Mucosa of stomach (tissue), 1 donor: ENCODE measurements around the gene GPR39.

Experiments used
- H3K27me3 ChIP-seq: one replicate; pipeline ENCODE4 v1.7.0; 2013; ENCODE audit warnings: mild to moderate bottlenecking, low read length; ENCODE audit not compliant: control insufficient read depth, insufficient read depth
- H3K36me3 ChIP-seq: one replicate; pipeline ENCODE4 v1.7.0; 2013; ENCODE audit warnings: low read length; ENCODE audit not compliant: control insufficient read depth, insufficient read depth
- H3K4me1 ChIP-seq: one replicate; pipeline ENCODE4 v1.7.0; 2013; ENCODE audit warnings: mild to moderate bottlenecking, low read length; ENCODE audit not compliant: control insufficient read depth, insufficient read depth
- H3K4me3 ChIP-seq: one replicate; pipeline ENCODE4 v1.7.0; 2013; ENCODE audit warnings: low read length
- H3K9ac ChIP-seq: one replicate; pipeline ENCODE4 v1.7.0; 2013; ENCODE audit warnings: mild to moderate bottlenecking, low read length, moderate library complexity
- H3K9me3 ChIP-seq: one replicate; pipeline ENCODE4 v1.7.0; 2013; ENCODE audit warnings: mild to moderate bottlenecking, low read length, moderate library complexity; ENCODE audit not compliant: control insufficient read depth
- donor health status: Pancreatic carcinoma.

GPR39 gene

DNA sequence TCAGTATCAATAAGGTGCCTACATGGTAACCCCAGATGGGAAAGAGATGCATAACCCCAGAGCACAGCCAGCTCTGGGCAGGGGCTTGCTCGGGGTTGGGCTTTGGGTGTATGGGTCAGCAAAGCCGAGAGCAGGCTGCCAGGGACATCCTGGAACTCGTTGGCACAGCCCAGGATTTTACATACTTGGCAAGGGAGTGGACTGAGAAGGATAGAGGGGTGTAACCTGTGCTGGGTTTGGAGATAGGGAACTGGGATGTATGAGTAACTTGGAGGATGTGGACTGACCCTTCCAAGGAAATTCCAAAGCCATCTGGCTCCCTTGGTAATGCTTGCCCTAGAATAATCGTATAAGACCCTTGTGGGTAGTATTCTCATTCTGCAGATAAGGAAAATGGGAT lies 44.2 kb downstream of the GPR39 start:
- Histone ChIP-seq H3K4me1 (no peaks in the 10 kb centered on the region), H3K9ac (no peak overlapping the region), H3K36me3 (no peaks in the 10 kb centered on the region), H3K9me3 (no peaks in the 10 kb centered on the region), H3K4me3 (no peak overlapping the region), H3K27me3 (no peaks in the 10 kb centered on the region)

- Histone ChIP-seq H3K9me3 (peaks cover 4% of the 10 kb centered on the region), H3K4me3 (no peak overlapping the region), H3K4me1 (no peaks in the 10 kb centered on the region), H3K36me3 (no peaks in the 10 kb centered on the region), H3K27me3 (no peaks in the 10 kb centered on the region), H3K9ac (no peak overlapping the region)
Measured at GRCh38 chr2:132462236-132462635, 45.6 kb downstream of the GPR39 start.

DNA sequence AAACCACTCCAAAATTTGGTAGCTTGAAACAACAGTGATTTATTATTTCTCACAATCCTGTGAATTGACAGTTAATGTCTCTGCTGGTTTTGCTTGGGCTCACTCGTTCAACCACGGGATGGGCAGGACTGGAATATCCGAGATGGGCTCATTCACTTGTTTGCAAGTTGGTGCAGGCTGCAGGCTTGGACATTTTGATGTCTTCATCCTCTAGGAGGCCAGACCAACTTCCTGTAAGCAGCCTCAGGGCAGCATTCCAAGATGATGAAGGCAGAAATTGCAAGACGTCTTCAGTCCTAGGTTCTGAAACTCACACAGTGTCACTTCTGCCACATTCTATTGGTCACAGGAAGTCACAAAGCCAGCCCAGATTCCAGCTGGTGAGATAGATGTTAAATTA lies 47.1 kb downstream of the GPR39 start:
- Histone ChIP-seq H3K36me3 (no peaks in the 10 kb centered on the region), H3K27me3 (no peaks in the 10 kb centered on the region), H3K4me1 (no peaks in the 10 kb centered on the region), H3K4me3 (no peak overlapping the region), H3K9ac (no peak overlapping the region), H3K9me3 (peaks cover 4% of the 10 kb centered on the region)

DNA sequence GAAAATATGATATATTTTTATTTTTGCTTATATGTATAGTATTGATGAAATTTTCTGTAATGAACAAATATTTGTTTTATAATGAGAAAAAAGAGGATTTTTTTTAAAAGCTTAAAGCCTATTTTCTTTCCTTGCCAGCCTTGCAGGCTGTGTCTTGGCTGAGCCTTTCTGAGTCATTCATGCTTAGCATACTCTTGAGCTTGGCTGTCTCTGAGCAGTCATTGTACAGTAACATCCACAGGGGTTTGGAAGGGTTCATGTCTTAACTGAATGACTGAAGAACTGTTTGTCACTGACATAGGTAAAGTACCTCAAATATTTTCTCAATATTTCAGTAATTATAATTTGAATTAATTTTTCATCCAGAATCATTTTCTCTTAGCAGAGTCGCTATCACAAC lies 49.3 kb downstream of the GPR39 start:
- Histone ChIP-seq H3K36me3 (no peaks in the 10 kb centered on the region), H3K4me1 (no peaks in the 10 kb centered on the region), H3K27me3 (no peaks in the 10 kb centered on the region), H3K9me3 (peaks cover 4% of the 10 kb centered on the region), H3K4me3 (no peak overlapping the region), H3K9ac (no peak overlapping the region)

- Histone ChIP-seq H3K36me3 (no peaks in the 10 kb centered on the region), H3K9me3 (peaks cover 4% of the 10 kb centered on the region), H3K4me3 (no peak overlapping the region)
Measured at GRCh38 chr2:132466428-132467028, 49.9 kb downstream of the GPR39 start.

DNA sequence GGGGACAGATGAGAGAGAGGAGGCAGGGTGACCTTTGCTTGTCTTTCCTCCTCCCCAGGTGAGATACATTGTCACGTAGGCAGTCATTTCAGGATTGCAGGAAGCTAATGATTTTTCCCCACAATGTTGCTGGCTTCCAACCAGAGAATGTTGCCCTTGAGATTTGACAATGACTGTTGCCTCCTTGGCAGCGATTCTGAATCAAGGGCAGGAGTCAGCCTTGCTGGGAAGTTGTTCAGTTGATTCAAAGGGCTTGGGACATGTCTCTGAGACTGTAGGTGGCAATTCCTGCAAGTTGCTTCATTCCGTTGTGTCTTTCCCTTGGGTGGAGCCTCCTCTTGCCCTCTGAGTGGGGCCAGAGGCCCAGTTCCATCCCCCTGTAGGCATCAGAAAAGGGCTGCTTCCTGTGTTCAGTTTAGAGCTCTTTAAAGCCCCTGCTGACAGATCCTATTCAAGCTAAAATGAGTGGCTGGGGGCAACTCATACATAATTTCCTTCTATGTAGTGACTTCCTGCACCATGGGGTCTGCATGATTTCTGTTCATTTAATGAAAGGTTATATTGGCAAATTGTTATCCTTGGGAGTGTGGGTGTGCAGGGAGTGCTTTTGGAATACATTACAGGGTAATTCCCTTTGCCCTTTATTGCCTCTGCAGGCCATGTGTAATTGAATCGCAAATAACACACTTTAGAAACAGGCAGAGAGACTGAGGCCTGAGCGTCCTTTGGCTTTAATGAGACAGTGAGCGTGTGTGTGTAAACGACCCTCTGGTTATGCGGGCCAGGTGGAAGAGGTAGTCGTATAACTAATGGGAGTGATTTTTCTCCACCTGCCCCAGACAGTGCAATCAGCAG lies 52.4 kb downstream of the GPR39 start:
- Histone ChIP-seq H3K36me3 (no peaks in the 10 kb centered on the region), H3K27me3 (no peaks in the 10 kb centered on the region), H3K9me3 (peaks cover 4% of the 10 kb centered on the region), H3K9ac (no peak overlapping the region), H3K4me1 (no peaks in the 10 kb centered on the region), H3K4me3 (no peak overlapping the region)

More at GRCh38 chr2:132466428-132467028, 49.9 kb downstream of the GPR39 start:
- H3K9ac ChIP-seq, result no peak overlapping the region
- no peaks in the 10 kb centered on the region for H3K4me1 ChIP-seq
- H3K27me3 ChIP-seq, result no peaks in the 10 kb centered on the region

DNA sequence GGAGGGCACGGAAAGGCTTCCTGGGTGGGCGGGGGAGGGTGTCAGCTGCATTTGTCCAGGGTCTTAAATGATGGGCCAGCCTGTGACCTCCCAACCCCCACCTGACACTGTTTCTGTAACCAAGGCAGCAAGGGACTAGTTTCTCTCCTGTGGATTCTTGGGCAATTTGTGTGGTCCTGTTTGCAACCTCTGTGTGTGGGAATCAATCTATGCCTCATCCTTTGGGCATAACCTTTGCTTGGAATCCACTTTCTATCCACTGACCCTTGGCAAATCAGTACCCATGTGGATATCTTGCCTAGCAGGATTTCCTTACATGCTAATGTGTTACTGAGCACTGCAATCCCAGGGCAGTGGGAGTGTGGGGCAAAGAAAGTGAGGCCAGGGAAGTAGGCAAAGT lies 54.1 kb downstream of the GPR39 start:
- Histone ChIP-seq H3K9me3 (peaks cover 4% of the 10 kb centered on the region), H3K4me1 (no peaks in the 10 kb centered on the region), H3K27me3 (no peaks in the 10 kb centered on the region), H3K9ac (no peak overlapping the region), H3K4me3 (no peak overlapping the region), H3K36me3 (no peaks in the 10 kb centered on the region)

- Histone ChIP-seq H3K27me3 (no peaks in the 10 kb centered on the region), H3K9me3 (no peaks in the 10 kb centered on the region), H3K4me3 (no peak overlapping the region), H3K36me3 (no peaks in the 10 kb centered on the region), H3K4me1 (peaks cover under 1% of the 10 kb centered on the region), H3K9ac (no peak overlapping the region)
Measured at GRCh38 chr2:132473174-132473883, 56.7 kb downstream of the GPR39 start.

- H3K4me3 ChIP-seq, result no peak overlapping the region
- no peak overlapping the region for H3K9ac ChIP-seq
Measured at GRCh38 chr2:132475615-132476014, 59.0 kb downstream of the GPR39 start.

GRCh38 chr2:132477436-132477835 lies 60.8 kb downstream of the GPR39 start:
- H3K36me3 ChIP-seq, result no peaks in the 10 kb centered on the region
- H3K4me3 ChIP-seq, result no peak overlapping the region
- H3K4me1 ChIP-seq, result peaks cover 11% of the 10 kb centered on the region
- H3K9ac ChIP-seq, result no peak overlapping the region
- no peaks in the 10 kb centered on the region for H3K27me3 ChIP-seq
- no peaks in the 10 kb centered on the region for H3K9me3 ChIP-seq

More at GRCh38 chr2:132475615-132476014, 59.0 kb downstream of the GPR39 start:
- no peaks in the 10 kb centered on the region for H3K36me3 ChIP-seq
- H3K27me3 ChIP-seq, result no peaks in the 10 kb centered on the region
- no peaks in the 10 kb centered on the region for H3K9me3 ChIP-seq
- peaks cover 11% of the 10 kb centered on the region for H3K4me1 ChIP-seq

DNA sequence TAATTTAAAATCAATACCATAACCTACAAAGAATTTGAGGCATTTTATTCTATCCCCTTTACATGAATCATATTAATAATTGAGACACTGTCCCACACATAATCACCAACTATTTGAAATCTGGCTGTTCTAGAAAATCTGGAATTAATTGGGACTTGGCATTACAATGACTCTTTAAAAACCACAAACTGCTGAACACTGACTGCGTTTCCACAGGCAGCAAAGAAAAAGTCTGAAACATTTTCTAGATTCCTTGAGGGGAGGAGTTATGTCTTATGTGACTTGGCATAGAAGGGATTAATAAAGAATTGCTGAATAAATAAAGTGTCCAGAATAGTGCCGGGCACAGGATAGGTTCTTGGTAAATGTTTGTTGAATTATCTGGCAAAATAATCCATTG lies 61.4 kb downstream of the GPR39 start:
- Histone ChIP-seq H3K4me1 (peaks cover 11% of the 10 kb centered on the region), H3K4me3 (no peak overlapping the region), H3K9me3 (no peaks in the 10 kb centered on the region), H3K9ac (no peak overlapping the region), H3K36me3 (no peaks in the 10 kb centered on the region), H3K27me3 (no peaks in the 10 kb centered on the region)

DNA sequence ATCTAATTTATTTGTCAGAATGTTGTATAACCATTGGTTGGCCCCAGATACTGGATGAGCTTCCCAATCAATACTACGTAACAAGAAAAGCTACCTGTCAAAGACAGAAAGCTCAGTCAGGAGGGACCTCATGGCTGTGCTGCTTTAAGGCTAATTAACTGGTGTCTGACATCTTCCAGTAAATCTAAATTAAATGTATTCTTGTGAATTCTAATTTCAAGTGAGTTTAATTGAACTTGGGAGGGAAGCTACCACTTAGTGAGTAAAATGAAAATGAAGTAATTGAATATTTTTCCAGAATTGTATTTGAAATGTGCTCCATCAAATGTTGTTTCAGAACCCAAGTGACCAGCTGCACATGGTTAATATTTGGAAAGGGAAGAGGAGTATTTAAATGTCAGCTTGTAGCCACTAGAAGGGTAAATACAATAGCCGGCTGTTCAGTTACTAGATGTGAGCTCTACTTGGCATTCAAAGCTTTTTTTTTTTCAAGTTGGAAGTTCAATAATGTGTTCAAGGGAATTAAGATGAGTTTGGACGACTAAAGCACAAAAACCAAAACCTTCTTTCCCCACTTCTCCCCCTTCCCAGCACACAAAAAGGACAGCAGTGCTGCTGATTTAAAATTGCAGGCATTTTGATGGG lies 62.0 kb downstream of the GPR39 start:
- peaks cover 11% of the 10 kb centered on the region for H3K4me1 ChIP-seq
- no peak overlapping the region for H3K9ac ChIP-seq
- no peak overlapping the region for H3K4me3 ChIP-seq
- H3K36me3 ChIP-seq, result no peaks in the 10 kb centered on the region
- H3K9me3 ChIP-seq, result no peaks in the 10 kb centered on the region
- H3K27me3 ChIP-seq, result no peaks in the 10 kb centered on the region
